Measurements from ENCODE around the gene MTMR3.

MTMR3 gene

DNA sequence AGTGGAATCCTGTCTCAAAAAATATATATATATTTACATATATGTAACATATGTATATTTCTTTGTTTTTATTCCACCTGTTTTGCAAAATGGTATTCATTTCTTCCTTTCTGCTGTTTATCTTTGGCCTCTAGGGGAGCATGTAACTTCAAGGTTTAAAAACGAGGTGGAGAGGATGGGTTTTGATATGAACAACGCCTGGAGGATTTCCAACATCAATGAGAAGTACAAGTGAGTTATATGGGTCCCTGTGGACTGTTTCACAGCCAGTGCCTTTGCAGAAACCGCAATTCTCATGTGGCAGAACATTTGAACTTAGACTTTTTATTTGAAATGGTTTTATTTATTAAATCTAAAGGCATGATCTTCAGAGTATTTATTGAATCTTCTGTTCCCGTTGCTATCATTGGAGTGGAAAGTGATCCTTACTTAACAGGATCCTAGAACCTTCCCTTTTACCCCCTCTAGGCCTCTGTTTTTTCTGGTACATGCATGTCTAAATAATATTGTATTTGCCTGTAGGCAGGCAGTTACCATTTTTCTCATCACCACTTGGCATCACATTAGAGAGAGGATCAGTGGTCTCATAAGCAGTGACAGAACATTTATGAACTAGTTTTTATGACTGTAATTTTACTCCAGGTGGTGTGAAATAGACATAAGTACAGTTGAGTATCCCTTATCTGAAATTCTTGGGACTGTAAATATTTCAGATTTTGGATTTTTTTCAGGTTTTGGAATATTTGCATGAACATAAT lies 115.8 kb downstream of the MTMR3 start:
- no peak for DNase-seq (ENCODE audit: low read depth in 2 of 3, low spot score in 1 of 3)

- DNase-seq (ENCODE audit: low read depth in 2 of 3, low spot score in 1 of 3): peak in 2 of 3 donors; percentile 5 to 8
These were observed 117.6 kb downstream of the MTMR3 start for GRCh38 chr22:30000566-30000965.

GRCh38 chr22:30001459-30001858 lies 118.5 kb downstream of the MTMR3 start:
- DNase-seq (ENCODE audit: low read depth in 2 of 3, low spot score in 1 of 3): no peak

- no peak for DNase-seq (ENCODE audit: low read depth in 2 of 3, low spot score in 1 of 3)
These were observed 120.0 kb downstream of the MTMR3 start for GRCh38 chr22:30002861-30003486.

- DNase-seq (ENCODE audit: low read depth in 2 of 3, low spot score in 1 of 3): no peak
These were observed 121.1 kb downstream of the MTMR3 start for GRCh38 chr22:30004101-30004500.

DNA sequence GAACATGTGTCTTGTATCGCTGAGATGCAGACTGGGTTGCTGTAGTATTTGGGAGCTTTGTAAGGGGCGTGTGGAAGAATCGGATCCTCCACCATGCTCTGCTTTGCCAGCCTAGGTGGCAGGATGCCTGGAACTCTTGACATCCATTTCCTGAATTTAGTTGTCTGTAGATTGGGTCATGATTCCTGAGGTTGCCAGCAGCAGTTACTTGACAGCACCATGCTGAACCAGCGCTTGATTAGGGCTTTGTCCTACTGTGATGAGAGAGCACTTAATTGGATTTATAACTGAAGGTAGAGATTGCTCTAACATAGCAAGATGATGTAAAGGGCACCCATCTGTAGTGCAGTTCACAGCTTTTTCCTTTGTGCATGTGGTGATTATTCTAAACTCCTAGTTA lies 121.7 kb downstream of the MTMR3 start:
- no peak for DNase-seq (ENCODE audit: low read depth in 2 of 3, low spot score in 1 of 3)

DNA sequence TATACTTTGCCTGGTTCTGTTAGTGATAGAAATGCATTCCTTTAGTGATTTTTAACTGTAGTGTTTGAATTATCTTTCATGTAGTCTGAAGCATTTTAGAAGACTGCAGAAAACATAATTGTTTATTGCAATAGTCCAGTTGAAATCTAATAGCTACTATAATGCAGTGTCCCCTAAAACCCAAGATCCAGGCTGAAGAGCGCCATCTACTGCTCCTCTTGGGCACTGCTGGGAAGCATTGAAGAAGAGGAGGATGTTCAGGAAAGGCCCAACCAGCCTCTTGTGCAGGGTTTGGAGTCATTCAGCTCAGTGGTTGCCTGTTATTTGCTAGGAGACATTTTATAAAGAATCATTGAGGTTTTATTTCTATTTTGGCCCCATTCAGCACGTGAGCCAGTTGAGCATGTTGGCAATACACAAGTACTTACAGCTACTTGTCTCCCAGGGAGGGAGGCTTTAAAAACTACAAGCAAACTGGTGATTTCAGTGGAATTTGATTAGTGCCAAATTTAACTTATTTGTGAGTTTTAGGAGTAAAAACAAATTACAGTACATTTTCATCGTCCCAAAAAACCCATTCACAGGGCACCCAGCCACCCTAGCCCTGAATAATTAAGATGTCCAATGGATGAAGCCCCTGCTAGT lies 122.4 kb downstream of the MTMR3 start:
- peak; percentile 36 to 70 (median 46) for DNase-seq (ENCODE audit: low read depth in 2 of 3, low spot score in 1 of 3)

DNA sequence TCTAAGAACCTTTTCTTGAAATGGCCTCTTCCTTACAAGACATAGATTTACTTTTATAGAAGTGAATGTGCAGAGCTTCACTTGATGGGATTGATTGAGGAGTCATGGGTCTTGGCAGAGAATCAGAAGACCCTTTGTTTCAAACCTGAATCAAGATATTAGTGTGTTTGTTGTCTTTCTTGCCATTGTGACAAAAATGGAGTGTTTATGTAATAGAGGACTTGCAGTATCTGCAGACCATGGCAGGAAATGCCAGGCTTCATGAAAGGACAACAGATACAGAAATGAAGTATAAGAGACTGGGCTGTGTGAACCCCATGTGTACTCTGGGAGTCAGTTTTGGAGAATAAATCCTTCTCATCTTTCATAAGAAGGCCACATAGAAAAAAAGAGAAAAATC lies 124.4 kb downstream of the MTMR3 start:
- DNase-seq (ENCODE audit: low read depth in 2 of 3, low spot score in 1 of 3): no peak

- no peak for DNase-seq (ENCODE audit: low read depth in 2 of 3, low spot score in 1 of 3)
These were observed 125.4 kb downstream of the MTMR3 start for GRCh38 chr22:30008401-30008800.

DNA sequence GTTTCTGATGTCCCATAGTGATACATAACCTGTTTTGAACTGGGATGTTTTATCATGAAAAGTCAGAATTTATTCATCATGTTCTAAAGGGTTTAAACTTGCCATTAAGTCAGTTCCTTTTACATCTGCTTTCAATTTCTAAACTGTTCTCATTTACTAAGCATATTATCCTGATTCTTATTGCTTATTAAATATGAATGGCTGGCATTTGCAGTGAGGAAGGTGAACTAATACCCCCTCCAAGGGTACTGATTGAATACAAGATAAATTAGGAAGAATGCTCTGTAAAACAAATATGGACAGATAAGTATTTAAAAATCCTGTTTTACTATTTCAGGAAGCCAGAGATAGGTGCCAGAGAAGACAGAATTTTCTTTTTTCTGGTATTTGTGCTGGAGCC lies 126.5 kb downstream of the MTMR3 start:
- no peak for DNase-seq (ENCODE audit: low read depth in 2 of 3, low spot score in 1 of 3)

GRCh38 chr22:30010789-30011405 lies 127.9 kb downstream of the MTMR3 start:
- DNase-seq (ENCODE audit: low read depth in 2 of 3, low spot score in 1 of 3): no peak

DNA sequence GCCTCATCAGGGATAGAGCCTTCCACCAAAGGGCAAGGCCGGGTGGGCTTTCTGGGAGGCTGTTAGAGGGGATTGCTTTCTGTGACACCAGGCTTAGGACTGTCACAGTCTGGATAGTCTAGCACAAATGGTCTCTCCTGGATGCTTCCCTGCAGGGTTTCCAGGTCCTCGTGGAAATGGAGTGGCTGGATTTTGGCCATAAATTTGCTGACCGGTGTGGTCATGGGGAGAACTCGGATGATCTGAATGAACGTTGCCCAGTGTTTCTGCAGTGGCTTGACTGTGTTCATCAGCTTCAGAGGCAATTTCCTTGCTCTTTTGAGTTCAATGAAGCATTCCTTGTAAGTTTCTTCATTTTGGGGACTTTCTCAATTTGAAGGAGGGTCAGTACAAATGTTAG lies 130.2 kb downstream of the MTMR3 start:
- DNase-seq (ENCODE audit: low read depth in 2 of 3, low spot score in 1 of 3): no peak

DNA sequence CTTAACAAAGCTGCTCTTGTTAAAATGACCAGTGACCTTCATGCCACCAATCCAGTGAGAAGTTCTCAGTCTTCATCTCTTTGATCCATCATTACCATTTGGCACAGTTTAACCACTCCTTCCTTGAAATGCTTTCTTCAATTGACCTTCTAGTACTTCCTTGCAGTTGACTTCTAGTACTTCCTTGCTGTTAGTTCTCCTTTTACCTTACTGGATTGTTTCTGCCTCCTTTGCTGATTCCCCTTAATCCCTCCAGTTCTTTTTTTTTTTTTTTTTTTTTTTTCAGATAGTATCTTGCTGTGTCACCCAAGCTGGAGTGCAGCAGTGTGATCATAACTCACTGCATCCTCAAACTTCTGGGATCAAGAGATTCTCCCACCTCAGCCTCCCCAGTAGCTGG lies 131.3 kb downstream of the MTMR3 start:
- DNase-seq (ENCODE audit: low read depth in 2 of 3, low spot score in 1 of 3): no peak

- DNase-seq (ENCODE audit: low read depth in 2 of 3, low spot score in 1 of 3): no peak
These were observed 132.3 kb downstream of the MTMR3 start for GRCh38 chr22:30015229-30015797.

GRCh38 chr22:30015846-30016245 lies 132.9 kb downstream of the MTMR3 start:
- DNase-seq (ENCODE audit: low read depth in 2 of 3, low spot score in 1 of 3): no peak

GRCh38 chr22:30016596-30016995 lies 133.6 kb downstream of the MTMR3 start:
- DNase-seq (ENCODE audit: low read depth in 2 of 3, low spot score in 1 of 3): no peak

- DNase-seq (ENCODE audit: low read depth in 2 of 3, low spot score in 1 of 3): no peak
These were observed 134.6 kb downstream of the MTMR3 start for GRCh38 chr22:30017375-30018223.

DNA sequence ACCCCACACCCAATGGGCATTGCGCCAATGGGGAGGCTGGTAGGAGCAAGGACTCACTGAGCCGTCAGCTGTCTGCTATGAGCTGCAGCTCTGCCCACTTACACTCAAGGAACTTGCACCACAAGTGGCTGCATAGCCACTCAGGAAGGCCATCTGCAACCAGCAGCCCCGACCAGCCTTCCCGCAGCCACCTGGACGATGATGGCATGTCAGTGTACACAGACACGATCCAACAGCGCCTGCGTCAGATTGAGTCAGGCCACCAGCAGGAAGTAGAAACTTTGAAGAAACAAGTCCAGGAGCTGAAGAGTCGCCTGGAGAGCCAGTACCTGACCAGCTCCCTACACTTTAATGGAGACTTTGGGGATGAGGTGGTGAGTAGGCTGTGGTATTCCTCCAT lies 137.5 kb downstream of the MTMR3 start:
- no peak for DNase-seq (ENCODE audit: low read depth in 2 of 3, low spot score in 1 of 3)

GRCh38 chr22:30021338-30021737 lies 138.4 kb downstream of the MTMR3 start:
- DNase-seq (ENCODE audit: low read depth in 2 of 3, low spot score in 1 of 3): no peak

GRCh38 chr22:30021881-30022619 lies 139.1 kb downstream of the MTMR3 start:
- no peak for DNase-seq (ENCODE audit: low read depth in 2 of 3, low spot score in 1 of 3)

All from stimulated activated CD4-positive, alpha-beta T cell treated with anti-CD3 and anti-CD28 coated beads, Interleukin-12 subunit alpha, Interleukin-12 subunit beta, amount 100 ng/mL, for 48 hours (primary cell).